ENCODE results near the gene HOXD10. TPM values are rescaled to one million over a fixed set of nuclear protein-coding genes. Genes with fewer than 3 reads are reported as not detected.

Gene HOXD10
- total RNA-seq, 1 experiment from 2014 or later = 88.6 TPM

DNA sequence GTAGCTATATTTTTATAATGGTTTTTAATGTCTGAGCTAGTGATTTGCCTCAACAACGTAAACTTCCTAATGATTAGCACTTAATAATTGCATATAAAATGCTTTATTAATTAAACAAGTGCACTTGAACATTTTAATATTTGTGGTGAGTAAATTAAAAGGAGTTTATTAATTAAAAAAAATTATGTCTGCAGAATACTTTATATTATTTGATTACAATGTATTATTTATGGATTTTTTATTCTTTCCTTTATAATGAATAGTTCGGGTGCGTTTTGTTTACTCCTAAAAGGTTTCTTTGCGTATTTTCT is 15.2 kb downstream of the HOXD10 start:
- peak overlapping the region; percentile 98 for H3K27ac ChIP-seq (ENCODE audit: low read depth, low read length, poor library complexity, severe bottlenecking)
- no TSS peak for BruUV-seq (replicated peaks)
- TF ChIP-seq, protein P1, sequence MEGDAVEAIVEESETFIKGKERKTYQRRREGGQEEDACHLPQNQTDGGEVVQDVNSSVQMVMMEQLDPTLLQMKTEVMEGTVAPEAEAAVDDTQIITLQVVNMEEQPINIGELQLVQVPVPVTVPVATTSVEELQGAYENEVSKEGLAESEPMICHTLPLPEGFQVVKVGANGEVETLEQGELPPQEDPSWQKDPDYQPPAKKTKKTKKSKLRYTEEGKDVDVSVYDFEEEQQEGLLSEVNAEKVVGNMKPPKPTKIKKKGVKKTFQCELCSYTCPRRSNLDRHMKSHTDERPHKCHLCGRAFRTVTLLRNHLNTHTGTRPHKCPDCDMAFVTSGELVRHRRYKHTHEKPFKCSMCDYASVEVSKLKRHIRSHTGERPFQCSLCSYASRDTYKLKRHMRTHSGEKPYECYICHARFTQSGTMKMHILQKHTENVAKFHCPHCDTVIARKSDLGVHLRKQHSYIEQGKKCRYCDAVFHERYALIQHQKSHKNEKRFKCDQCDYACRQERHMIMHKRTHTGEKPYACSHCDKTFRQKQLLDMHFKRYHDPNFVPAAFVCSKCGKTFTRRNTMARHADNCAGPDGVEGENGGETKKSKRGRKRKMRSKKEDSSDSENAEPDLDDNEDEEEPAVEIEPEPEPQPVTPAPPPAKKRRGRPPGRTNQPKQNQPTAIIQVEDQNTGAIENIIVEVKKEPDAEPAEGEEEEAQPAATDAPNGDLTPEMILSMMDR (conservative IDR thresholded peaks at IDR 0.05; ENCODE audit: low read depth, low read length) = no peak
- TF ChIP-seq EZH2 (IDR thresholded peaks at IDR 0.05; ENCODE audit: borderline replicate concordance, low read depth, low read length, poor library complexity, severe bottlenecking) = no peak
- no peaks in the 10 kb centered on the region for H3K27me3 ChIP-seq (replicated peaks; ENCODE audit: insufficient read depth, low read depth, low read length, poor library complexity)
- ChIA-PET POLR2A (ENCODE audit: low non-redundant PET) (interaction anchor here (0.7 kb wide), 1 partner anchor 8 kb away, joined by 8 read pairs; no protein-coding TSS in a partner anchor), CTCF (interaction anchor here (1.1 to 1.5 kb wide), 2 partner anchors 323 to 423 kb away, joined by 3 to 5 read pairs; no protein-coding TSS in a partner anchor)
- H3K4me3 ChIP-seq (ENCODE audit: low read depth, low read length, poor library complexity, severe bottlenecking) = peak overlapping the region; percentile 62
- DNase-seq (ENCODE audit: low spot score) = no peak
- peaks cover 46% of the 10 kb centered on the region for H3K4me1 ChIP-seq (ENCODE audit: insufficient read depth, low read length, poor library complexity, severe bottlenecking)
- no peaks in the 10 kb centered on the region for H3K9me3 ChIP-seq (ENCODE audit: low read depth, low read length, poor library complexity, severe bottlenecking)
- H3K36me3 ChIP-seq (ENCODE audit: insufficient read depth, low read length, poor library complexity, severe bottlenecking) = peaks cover 4% of the 10 kb centered on the region
- intact Hi-C loops (cut with micrococcal nuclease; ENCODE audit: unreplicated experiment) = loop anchor here (2.0 kb wide), 1 partner anchor 1015 kb away; no protein-coding TSS in a partner anchor

DNA sequence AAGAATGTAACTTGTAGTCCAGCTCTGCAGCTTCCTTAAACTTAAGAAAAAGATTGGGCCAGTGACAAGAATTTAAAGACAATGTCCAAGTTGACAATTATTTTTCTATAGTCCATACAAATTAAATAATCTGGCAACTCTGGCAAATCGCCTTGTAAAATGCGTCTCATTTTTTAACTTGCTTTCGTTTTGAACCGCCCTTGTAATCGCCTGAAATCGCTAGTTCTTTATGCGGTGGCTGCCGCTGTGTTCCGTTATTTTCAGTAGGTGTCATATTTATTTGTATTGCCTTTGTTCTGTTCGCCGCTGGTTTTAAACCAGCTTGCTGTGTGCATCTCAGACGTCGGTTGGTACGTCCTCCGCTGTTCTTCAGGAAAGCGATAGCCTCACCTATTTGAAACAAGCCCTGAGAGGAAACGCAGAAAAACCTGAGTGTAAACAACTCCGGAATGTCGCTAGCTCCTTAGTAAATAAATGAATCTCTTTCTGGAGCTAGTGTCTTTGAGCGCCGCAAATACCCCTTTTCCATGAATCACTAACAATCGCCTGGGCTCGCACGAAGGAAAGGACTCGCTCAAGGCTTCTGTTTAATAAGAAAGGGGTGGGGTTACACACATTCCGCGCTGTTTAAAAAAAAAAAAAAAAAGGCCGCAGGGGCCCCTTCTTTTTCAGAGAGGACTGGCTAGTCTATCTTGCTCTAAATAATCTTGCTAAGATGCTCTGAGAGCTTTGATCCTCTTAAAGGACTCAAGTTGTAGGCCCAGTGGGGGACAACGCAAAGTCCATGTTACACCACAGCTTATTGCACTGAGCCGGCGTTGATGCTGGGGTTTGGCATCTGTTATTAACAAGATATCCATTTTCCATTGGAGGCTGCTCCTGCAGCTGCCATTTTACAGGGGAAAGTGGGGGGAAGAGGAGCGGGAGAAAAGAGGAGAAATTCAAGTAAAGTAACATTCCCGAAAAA is 15.9 kb downstream of the HOXD10 start:
- ChIA-PET CTCF (interaction anchor here (0.7 to 1.5 kb wide), 3 partner anchors 8 to 422 kb away, joined by 3 to 5 read pairs (median 4); no protein-coding TSS in a partner anchor), POLR2A (ENCODE audit: low non-redundant PET) (interaction anchor here (0.7 kb wide), 2 partner anchors 8 to 520 kb away, joined by 7 to 8 read pairs; no protein-coding TSS in a partner anchor)
- Histone ChIP-seq H3K36me3 (ENCODE audit: insufficient read depth, low read length, poor library complexity, severe bottlenecking) (peaks cover 4% of the 10 kb centered on the region), H3K27ac (ENCODE audit: low read depth, low read length, poor library complexity, severe bottlenecking) (peak overlapping the region; percentile 98), H3K27me3 (replicated peaks; ENCODE audit: insufficient read depth, low read depth, low read length, poor library complexity) (no peaks in the 10 kb centered on the region), H3K4me3 (ENCODE audit: low read depth, low read length, poor library complexity, severe bottlenecking) (peak overlapping the region; percentile 62), H3K9me3 (ENCODE audit: low read depth, low read length, poor library complexity, severe bottlenecking) (no peaks in the 10 kb centered on the region), H3K4me1 (ENCODE audit: insufficient read depth, low read length, poor library complexity, severe bottlenecking) (peaks cover 40% of the 10 kb centered on the region)
- TSS peak; percentile 31 for BruUV-seq (replicated peaks)
- TF ChIP-seq EZH2 (IDR thresholded peaks at IDR 0.05; ENCODE audit: borderline replicate concordance, low read depth, low read length, poor library complexity, severe bottlenecking) = no peak
- TF ChIP-seq, protein P1 (conservative IDR thresholded peaks at IDR 0.05; ENCODE audit: low read depth, low read length) = no peak
- intact Hi-C loops (cut with micrococcal nuclease; ENCODE audit: unreplicated experiment) = no loop called here
- DNase-seq (ENCODE audit: low spot score) = peak; percentile 83

DNA sequence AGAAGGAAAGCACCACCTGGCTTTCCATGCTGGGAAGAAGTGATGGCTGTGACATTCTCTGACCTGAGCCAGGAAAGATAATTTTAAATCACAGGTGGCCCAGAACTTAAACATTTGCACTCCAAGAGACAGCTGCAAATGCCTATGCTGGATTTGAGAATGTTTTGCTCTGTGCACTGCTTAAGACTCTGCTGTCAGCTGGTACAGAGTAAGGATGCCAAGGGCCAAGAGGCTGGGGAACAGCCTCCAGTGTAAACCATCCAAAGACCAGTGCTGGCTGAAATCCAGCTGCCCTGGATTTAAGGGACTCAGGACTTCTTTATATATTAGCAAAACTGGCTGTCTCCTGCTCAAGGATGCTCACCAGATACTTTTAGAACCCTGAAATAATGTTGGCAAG is 16.8 kb downstream of the HOXD10 start:
- peaks cover 4% of the 10 kb centered on the region for H3K36me3 ChIP-seq (ENCODE audit: insufficient read depth, low read length, poor library complexity, severe bottlenecking)
- ChIA-PET POLR2A (ENCODE audit: low non-redundant PET) (no interaction called here), CTCF (interaction anchor here (0.7 to 1.5 kb wide), 2 partner anchors 8 to 322 kb away, joined by 4 to 5 read pairs; no protein-coding TSS in a partner anchor)
- peak overlapping the region; percentile 62 for H3K4me3 ChIP-seq (ENCODE audit: low read depth, low read length, poor library complexity, severe bottlenecking)
- DNase-seq (ENCODE audit: low spot score) = peak; percentile 19
- H3K9me3 ChIP-seq (ENCODE audit: low read depth, low read length, poor library complexity, severe bottlenecking) = no peaks in the 10 kb centered on the region
- no peak for TF ChIP-seq EZH2 (IDR thresholded peaks at IDR 0.05; ENCODE audit: borderline replicate concordance, low read depth, low read length, poor library complexity, severe bottlenecking)
- TF ChIP-seq, protein P1 (conservative IDR thresholded peaks at IDR 0.05; ENCODE audit: low read depth, low read length) = no peak
- intact Hi-C loops (cut with micrococcal nuclease; ENCODE audit: unreplicated experiment) = no loop called here
- no peaks in the 10 kb centered on the region for H3K27me3 ChIP-seq (replicated peaks; ENCODE audit: insufficient read depth, low read depth, low read length, poor library complexity)
- H3K4me1 ChIP-seq (ENCODE audit: insufficient read depth, low read length, poor library complexity, severe bottlenecking) = peaks cover 31% of the 10 kb centered on the region
- BruUV-seq (replicated peaks) = no TSS peak
- peak overlapping the region; percentile 98 for H3K27ac ChIP-seq (ENCODE audit: low read depth, low read length, poor library complexity, severe bottlenecking)
